Endothelial cell of umbilical vein (primary cell): ENCODE results near the gene JAG2. TPM values are rescaled to one million over a fixed set of nuclear protein-coding genes. Genes with fewer than 3 reads are reported as not detected.

Experiments
- BruUV-seq: library from RNA; stranded (reverse); fragments of 400-500 nt; replicated peaks from 2 replicates; lab custom pipeline; 2021; lab: Mats Ljungman, UMichigan
- CTCF ChIA-PET: fragments of 300-600, 350-600 bp; sonication (Branson Sonifier 250); formaldehyde crosslinking; loops from one replicate; lab custom pipeline; 2021; ENCODE audit warnings: antibody characterized with exemption, inconsistent platforms; lab: Charles Lee
- POLR2A ChIA-PET: fragments of 300-600, 350-600 bp; sonication (Branson Sonifier 250); formaldehyde crosslinking; loops from one replicate; lab custom pipeline; 2021; ENCODE audit warnings: antibody characterized with exemption, inconsistent platforms; lab: Charles Lee
- DNase-seq: peaks from one replicate; pipeline ENCODE4 v3.0.0-alpha.2; 2011; ENCODE audit warnings: low read depth, low spot score
- FAIRE-seq: peaks from 2 replicates; lab custom pipeline; 2011; peaks lifted over from hg19 to GRCh38; lab: Jason Lieb, UNC
- H2AFZ ChIP-seq: 2 replicates; pipeline ENCODE4 v1.6.0; 2012; ENCODE audit warnings: low read depth, low read length, control low read depth, inconsistent platforms
- H3K27ac ChIP-seq: 2 replicates; pipeline ENCODE4 v1.5.1; 2011; ENCODE audit warnings: low read depth, mild to moderate bottlenecking, control low read depth, low read length, moderate library complexity; ENCODE audit not compliant: insufficient read depth
- H3K27me3 ChIP-seq, 2 experiments: 2 replicates each; pipeline versions ENCODE4 v1.6.0 to v1.6.1; 2011; ENCODE audit warnings: low read length in 2 of 2, mixed read lengths in 1 of 2; ENCODE audit not compliant: control insufficient read depth in 2 of 2, insufficient read depth in 2 of 2
- H3K36me3 ChIP-seq, 2 experiments: 2 replicates in 1 of 2; 3 replicates in 1 of 2; pipeline ENCODE4 v1.5.1; 2011; ENCODE audit warnings: low read length in 2 of 2, mild to moderate bottlenecking in 1 of 2, moderate library complexity in 1 of 2; ENCODE audit not compliant: control insufficient read depth in 2 of 2, insufficient read depth in 2 of 2; ENCODE audit errors: extremely low read depth in 1 of 2
- H3K4me1 ChIP-seq: 3 replicates; pipeline ENCODE4 v1.5.1; 2011; ENCODE audit warnings: mild to moderate bottlenecking, low read length; ENCODE audit not compliant: control insufficient read depth, insufficient read depth; ENCODE audit errors: extremely low read depth
- H3K4me2 ChIP-seq: 2 replicates; pipeline ENCODE4 v1.6.1; 2011; ENCODE audit warnings: low read length, control low read depth, mixed read lengths; ENCODE audit not compliant: insufficient read depth
- H3K4me3 ChIP-seq, 3 experiments: fragments of 200-600 bp in 1 of 3; sonication (generic), shearing (Covaris generic) in 1 of 3; replicated peaks in 1 of 3; 2 replicates each; pipeline ENCODE4 v1.5.1; 2011 to 2016; ENCODE audit warnings: control low read depth in 3 of 3, low read length in 3 of 3, mild to moderate bottlenecking in 2 of 3, inconsistent platforms in 1 of 3, low read depth in 1 of 3, moderate library complexity in 1 of 3; ENCODE audit not compliant: insufficient read depth in 1 of 3
- H3K79me2 ChIP-seq: 2 replicates; pipeline ENCODE4 v1.6.0; 2012; ENCODE audit warnings: low read length, inconsistent platforms; ENCODE audit not compliant: control insufficient read depth, insufficient read depth
- H3K9ac ChIP-seq: replicated peaks from 2 replicates; pipeline ENCODE3; 2011; ENCODE audit warnings: low read length, control low read depth; ENCODE audit not compliant: insufficient read depth; ENCODE audit errors: extremely low read depth
- H3K9me1 ChIP-seq: replicated peaks from 3 replicates; pipeline ENCODE4 v1.6.0; 2011; ENCODE audit warnings: mild to moderate bottlenecking, low read length; ENCODE audit not compliant: control insufficient read depth, insufficient read depth; ENCODE audit errors: extremely low read depth
- H3K9me3 ChIP-seq: replicated peaks from 2 replicates; pipeline ENCODE4 v1.5.1; 2012; ENCODE audit warnings: low read length, inconsistent platforms; ENCODE audit not compliant: control insufficient read depth, insufficient read depth
- H4K20me1 ChIP-seq: replicated peaks from 2 replicates; pipeline ENCODE3; 2011; ENCODE audit warnings: mild to moderate bottlenecking, low read length; ENCODE audit not compliant: control insufficient read depth, insufficient read depth; ENCODE audit errors: extremely low read depth
- CTCF ChIP-seq, 2 donors: IDR thresholded peaks; 1 replicate in 1 of 2; 2 replicates in 1 of 2; pipeline ENCODE4 v1.5.1; 2011; ENCODE audit warnings: low read length in 2 of 2, mild to moderate bottlenecking in 2 of 2, moderate library complexity in 2 of 2, control low read depth in 1 of 2, inconsistent platforms in 1 of 2, low read depth in 1 of 2; ENCODE audit not compliant: insufficient read depth in 1 of 2; ENCODE audit errors: extremely low read depth in 1 of 2
- EZH2 ChIP-seq: IDR thresholded peaks from 2 replicates; pipeline ENCODE4 v1.6.1; 2012; ENCODE audit warnings: borderline replicate concordance, low read depth, mild to moderate bottlenecking, moderate library complexity, low read length, inconsistent platforms; ENCODE audit not compliant: severe bottlenecking
- FOS ChIP-seq: IDR thresholded peaks from 2 replicates; pipeline ENCODE4 v1.6.1; 2011; ENCODE audit warnings: mild to moderate bottlenecking, low read length, moderate library complexity, borderline replicate concordance; ENCODE audit not compliant: insufficient read depth
- GATA2 ChIP-seq: IDR thresholded peaks from 2 replicates; pipeline ENCODE4 v1.7.0; 2011; ENCODE audit warnings: low read depth, mild to moderate bottlenecking, moderate library complexity, mixed read lengths, low read length; ENCODE audit not compliant: insufficient read length, insufficient read depth
- JUN ChIP-seq: IDR thresholded peaks from 2 replicates; pipeline ENCODE4 v1.6.1; 2011; ENCODE audit warnings: borderline replicate concordance, low read depth; ENCODE audit not compliant: insufficient read length, insufficient read depth
- MAX ChIP-seq: IDR thresholded peaks from 2 replicates; pipeline ENCODE4 v1.6.1; 2011; ENCODE audit not compliant: insufficient read depth, insufficient read length
- MYC ChIP-seq: IDR thresholded peaks from one replicate; pipeline ENCODE4 v1.6.1; 2011; ENCODE audit warnings: mild to moderate bottlenecking, low read depth, low read length
- POLR2A ChIP-seq: IDR thresholded peaks from 2 replicates; pipeline ENCODE4 v1.6.1; 2012; ENCODE audit warnings: low read depth, mild to moderate bottlenecking, control low read depth, low read length
- POLR2AphosphoS5 ChIP-seq: IDR thresholded peaks from 2 replicates; pipeline ENCODE4 v1.6.1; 2012; ENCODE audit warnings: low read depth, mild to moderate bottlenecking, control low read depth, low read length, moderate library complexity; ENCODE audit not compliant: insufficient read depth
- dilution Hi-C: fragments of 300-500 bp; cut with MboI; formaldehyde crosslinking; loops from one replicate; pipeline ENCODE4 v1.15.0; 2019; ENCODE audit warnings: low sequenced_read_pairs; ENCODE audit not compliant: extremely low pct_ligation_motif_present
- intact Hi-C: fragments of 100-400 bp; cut with micrococcal nuclease; formaldehyde crosslinking; loops from one replicate; pipeline ENCODE4 v1.10.0; 2022
- polyA plus RNA-seq, 4 experiments: library from polyadenylated mRNA; depleted of rRNA in 3 of 4; stranded (reverse) in 3 of 4; unstranded in 1 of 4; fragments of >200 nt; gene quantifications; 2 replicates each; pipeline versions ENCODE4 v1.2.1 to v1.2.3, GENCODE V29; 2011 to 2012; ENCODE audit warnings: missing spikeins in 1 of 4
- total RNA-seq: library from RNA; stranded (reverse); gene quantifications from 2 replicates; pipeline ENCODE4 v1.2.3, GENCODE V29; 2021

The JAG2 gene
- total and polyA plus RNA-seq, 2 donors (not counting 3 experiments of a cell fraction or from before 2014, with no cell fraction given): 105 to 128 TPM

GRCh38 chr14:105100910-105101309 is 67.7 kb downstream of the JAG2 start:
- no peak overlapping the region for H3K4me3 ChIP-seq
- no peaks in the 10 kb centered on the region for H4K20me1 ChIP-seq
- H3K27ac ChIP-seq: no peak overlapping the region
- H3K9ac ChIP-seq: no peak overlapping the region
- dilution Hi-C loops (no loop called here), intact Hi-C loops (no loop called here)
- no peak overlapping the region for H3K4me2 ChIP-seq
- FAIRE-seq (no peak), DNase-seq (no peak)
- H3K36me3 ChIP-seq: no peaks in the 10 kb centered on the region
- TF ChIP-seq MAX (no peak), FOS (no peak), CTCF (IDR thresholded peaks at IDR 0.05; ENCODE audit: extremely low read depth in 1 of 2, insufficient read depth in 1 of 2, low read depth in 1 of 2, low read length in 2 of 2) (no peak), JUN (no peak), POLR2AphosphoS5 (no peak), POLR2A (no peak)
- H3K9me1 ChIP-seq: no peaks in the 10 kb centered on the region
- no peak overlapping the region for H2AFZ ChIP-seq
- H3K4me1 ChIP-seq: no peaks in the 10 kb centered on the region
- H3K79me2 ChIP-seq: no peaks in the 10 kb centered on the region
- POLR2A ChIA-PET: no interaction called here
- H3K9me3 ChIP-seq: no peaks in the 10 kb centered on the region
- CTCF ChIA-PET: no interaction called here
- peaks cover 12 to 32% of the 10 kb centered on the region in 2 experiments for H3K27me3 ChIP-seq
- no TSS peak for BruUV-seq

- Histone ChIP-seq H3K36me3 (no peaks in the 10 kb centered on the region), H3K79me2 (no peaks in the 10 kb centered on the region), H2AFZ (no peak overlapping the region), H3K4me2 (no peak overlapping the region), H3K27ac (no peak overlapping the region), H4K20me1 (no peaks in the 10 kb centered on the region), H3K4me1 (no peaks in the 10 kb centered on the region), H3K9ac (no peak overlapping the region), H3K27me3 (peaks cover 9 to 26% of the 10 kb centered on the region in 2 experiments), H3K4me3 (no peak overlapping the region), H3K9me3 (no peaks in the 10 kb centered on the region), H3K9me1 (no peaks in the 10 kb centered on the region)
- DNase-seq (no peak), FAIRE-seq (peak; percentile 31)
- intact Hi-C loops: no loop called here
- BruUV-seq: no TSS peak
- CTCF ChIA-PET: no interaction called here
- dilution Hi-C loops: no loop called here
- TF ChIP-seq JUN (no peak), POLR2A (no peak), MYC (no peak), POLR2AphosphoS5 (no peak), GATA2 (no peak), CTCF (IDR thresholded peaks at IDR 0.05; ENCODE audit: extremely low read depth in 1 of 2, insufficient read depth in 1 of 2, low read depth in 1 of 2, low read length in 2 of 2) (no peak), FOS (no peak), EZH2 (no peak), MAX (no peak)
- POLR2A ChIA-PET: no interaction called here
Observed at GRCh38 chr14:105099778-105100177, 68.8 kb downstream of the JAG2 start.
